ENCODE measurements around the gene COL25A1.

Gene COL25A1

DNA sequence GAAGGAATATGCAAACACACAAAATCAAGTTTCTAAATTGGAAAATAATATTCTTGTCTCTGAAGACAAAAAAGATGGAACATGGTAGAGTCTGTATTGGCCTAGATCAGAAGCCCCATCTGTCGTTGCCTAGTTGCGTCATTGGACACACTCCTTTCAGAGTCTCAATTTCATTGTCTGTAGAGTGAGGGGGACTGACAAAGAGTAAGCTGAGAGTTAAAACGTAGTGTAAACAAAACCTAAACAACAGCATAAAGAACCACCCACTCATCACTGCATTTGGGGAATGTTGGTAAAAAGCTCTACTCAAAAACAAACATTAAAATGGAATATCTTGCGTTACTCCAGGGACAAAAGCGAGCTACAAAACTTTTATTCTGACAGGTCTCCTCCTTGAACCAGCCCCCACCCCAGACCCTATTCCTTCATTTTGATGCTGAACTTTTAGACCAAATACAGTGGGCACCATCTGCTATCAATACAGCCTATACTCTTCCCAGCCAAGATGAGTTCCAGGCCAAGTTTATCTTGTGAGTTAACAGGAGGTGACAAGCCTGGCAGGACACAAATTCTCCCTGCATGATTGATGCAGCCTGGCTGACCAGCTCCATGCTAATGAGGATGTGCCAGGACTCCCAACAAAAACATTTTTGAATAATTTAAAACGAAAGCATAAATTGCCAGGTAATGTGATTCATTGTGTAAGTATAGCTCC is 125.2 kb downstream of the COL25A1 start:
- ChIA-PET CTCF (no interaction called here), POLR2A (no interaction called here)
- no peak for DNase-seq (ENCODE audit: extremely low spot score)
- TF ChIP-seq CTCF (IDR thresholded peaks at IDR 0.05; ENCODE audit: control extremely low read depth, extremely low read depth, low read depth, missing control alignments) = no peak

GRCh38 chr4:109174224-109174953 is 128.1 kb downstream of the COL25A1 start:
- no peak for TF ChIP-seq CTCF (IDR thresholded peaks at IDR 0.05; ENCODE audit: control extremely low read depth, extremely low read depth, low read depth, missing control alignments)
- no peak for DNase-seq (ENCODE audit: extremely low spot score)
- ChIA-PET CTCF (no interaction called here), POLR2A (no interaction called here)

GRCh38 chr4:109172301-109172700 is 130.2 kb downstream of the COL25A1 start:
- DNase-seq (ENCODE audit: extremely low spot score) = no peak
- ChIA-PET CTCF (no interaction called here), POLR2A (no interaction called here)
- TF ChIP-seq CTCF (IDR thresholded peaks at IDR 0.05; ENCODE audit: control extremely low read depth, extremely low read depth, low read depth, missing control alignments) = no peak

GRCh38 chr4:109171070-109171469 is 131.4 kb downstream of the COL25A1 start:
- ChIA-PET CTCF (no interaction called here), POLR2A (no interaction called here)
- no peak for DNase-seq (ENCODE audit: extremely low spot score)
- no peak for TF ChIP-seq CTCF (IDR thresholded peaks at IDR 0.05; ENCODE audit: control extremely low read depth, extremely low read depth, low read depth, missing control alignments)

- POLR2A ChIA-PET = no interaction called here
Observed at GRCh38 chr4:109169170-109169569, 133.3 kb downstream of the COL25A1 start.

DNA sequence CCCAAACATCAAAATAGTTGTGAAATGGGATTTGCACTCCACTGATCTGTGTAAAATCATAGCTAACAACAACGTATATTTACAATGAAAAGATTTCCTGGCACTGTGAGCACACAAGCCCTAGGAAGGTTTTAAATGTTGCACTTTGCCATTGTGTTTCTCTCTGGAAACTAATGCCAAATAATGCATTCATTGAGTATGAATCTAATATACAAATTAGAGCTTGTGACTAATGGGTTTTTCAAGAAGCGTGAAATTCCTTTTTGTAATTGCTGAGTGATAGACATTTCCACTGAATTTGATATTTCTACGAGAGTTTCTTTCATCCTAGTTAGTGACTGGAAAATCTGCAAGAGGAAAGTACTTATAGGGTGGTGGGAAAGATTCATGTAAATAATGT is 135.9 kb downstream of the COL25A1 start:
- TF ChIP-seq CTCF (IDR thresholded peaks at IDR 0.05; ENCODE audit: control extremely low read depth, extremely low read depth, low read depth, missing control alignments) = no peak
- DNase-seq (ENCODE audit: extremely low spot score) = no peak
- POLR2A ChIA-PET = no interaction called here
- CTCF ChIA-PET = interaction anchor here (0.8 to 3.0 kb wide), 2 partner anchors 11 to 55 kb away, joined by 3 to 19 read pairs; no protein-coding TSS in a partner anchor

More at GRCh38 chr4:109169170-109169569, 133.3 kb downstream of the COL25A1 start:
- CTCF ChIA-PET = no interaction called here
- no peak for TF ChIP-seq CTCF (IDR thresholded peaks at IDR 0.05; ENCODE audit: control extremely low read depth, extremely low read depth, low read depth, missing control alignments)
- no peak for DNase-seq (ENCODE audit: extremely low spot score)
